Stimulated activated CD8-positive, alpha-beta memory T cell treated with anti-CD3 and anti-CD28 coated beads, Interleukin-4, amount 100 ng/mL, for 1 hour (primary cell): ENCODE results near the gene CACNA1F.

Experiments used
- DNase-seq, 2 donors: peaks; one replicate each; pipeline ENCODE4 v3.0.0-alpha.2; 2020; ENCODE audit warnings: low read depth in 2 of 2, low spot score in 1 of 2

CACNA1F gene

GRCh38 chrX:49257846-49258748 lies 25.0 kb upstream of the CACNA1F start:
- DNase-seq, result no peak

DNA sequence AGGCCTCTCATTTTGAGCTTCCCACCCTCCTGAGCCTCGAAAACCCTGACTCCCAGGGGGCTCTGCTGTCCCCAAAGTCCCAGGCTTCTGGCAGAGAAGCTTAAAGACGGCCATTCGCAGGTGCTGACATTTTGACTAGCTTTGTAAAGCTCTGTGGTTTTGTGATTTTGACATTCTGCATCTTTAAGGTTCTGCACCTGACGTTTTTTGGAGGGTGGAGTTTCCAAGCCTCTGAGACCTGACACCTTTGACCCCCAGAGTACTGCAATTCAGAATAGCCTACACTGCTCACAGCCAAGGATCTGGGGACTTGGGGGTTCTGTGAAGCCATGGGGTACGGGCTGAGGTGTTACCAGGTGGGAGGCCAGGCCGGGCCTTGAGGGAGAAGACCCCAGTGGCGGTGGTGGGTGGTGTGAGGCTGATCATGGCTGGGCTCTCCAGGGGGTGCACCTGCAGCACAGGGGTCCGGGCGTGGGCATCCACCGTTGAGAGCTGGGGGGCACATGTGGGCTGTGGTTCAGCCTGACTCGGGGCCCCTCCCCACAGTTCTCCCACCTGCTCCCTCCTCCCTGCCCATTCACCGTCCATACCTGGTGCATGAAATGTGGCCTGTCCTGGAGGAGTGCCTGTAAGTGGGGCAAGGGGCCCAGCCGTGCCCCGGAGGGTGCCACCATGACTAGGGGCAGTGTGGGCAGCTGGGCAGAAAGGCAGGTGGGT lies 24.1 kb upstream of the CACNA1F start:
- DNase-seq, result no peak

DNA sequence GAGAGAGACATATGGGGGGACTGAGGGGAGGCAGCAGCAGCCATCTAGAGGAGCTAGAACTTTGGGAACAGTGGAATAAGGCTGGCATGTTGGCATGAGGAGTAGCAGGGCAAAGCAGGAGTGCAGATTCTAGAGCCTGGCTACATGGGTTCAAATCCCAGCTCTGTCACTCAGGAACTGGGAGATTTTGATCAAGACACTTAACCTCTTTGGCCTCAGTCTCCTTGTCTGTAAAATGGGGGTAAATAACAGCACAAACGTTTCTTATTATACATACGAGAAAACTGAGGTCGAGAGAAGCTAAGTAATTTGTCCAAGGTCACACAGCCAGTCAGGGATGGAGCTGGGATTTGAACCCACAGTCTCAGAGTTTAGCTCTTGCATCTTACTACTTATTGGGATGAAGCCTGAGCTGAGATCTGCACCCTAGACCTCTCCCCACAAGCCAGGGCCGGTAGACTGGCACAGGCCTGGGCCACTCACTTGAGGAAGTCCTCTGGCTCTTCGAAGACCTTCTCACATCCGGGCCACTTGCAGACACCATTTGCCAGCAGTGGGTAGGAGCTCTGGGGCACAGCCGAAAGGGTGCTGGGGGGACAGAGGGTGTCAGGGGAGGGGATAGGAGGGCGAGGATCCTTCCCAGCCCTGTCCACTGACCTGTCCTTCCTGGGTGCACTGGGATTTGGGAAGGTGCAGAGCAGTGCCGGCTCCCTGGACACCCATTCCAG lies 23.3 kb upstream of the CACNA1F start:
- no peak for DNase-seq

GRCh38 chrX:49254639-49255038 lies 21.5 kb upstream of the CACNA1F start:
- no peak for DNase-seq

DNA sequence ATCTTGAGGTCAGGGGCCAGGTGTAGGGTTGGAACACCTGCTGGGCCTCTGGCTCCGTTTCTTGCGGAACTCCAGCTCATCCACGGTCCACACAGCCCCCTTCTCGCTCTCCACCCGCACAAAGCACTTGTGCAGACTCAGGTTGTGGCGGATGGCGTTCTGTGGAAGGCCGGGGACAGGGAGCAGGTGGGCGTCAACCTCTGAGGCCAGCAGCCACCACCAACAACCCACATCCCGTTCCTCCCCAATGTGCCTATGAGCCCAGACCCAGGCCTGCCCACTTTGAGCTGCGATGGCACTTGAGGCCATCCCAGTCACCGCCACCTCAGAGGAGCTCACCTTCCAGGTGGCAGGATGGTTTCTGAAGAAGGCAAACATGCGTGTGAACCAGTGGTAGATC lies 18.2 kb upstream of the CACNA1F start:
- DNase-seq, result no peak

DNA sequence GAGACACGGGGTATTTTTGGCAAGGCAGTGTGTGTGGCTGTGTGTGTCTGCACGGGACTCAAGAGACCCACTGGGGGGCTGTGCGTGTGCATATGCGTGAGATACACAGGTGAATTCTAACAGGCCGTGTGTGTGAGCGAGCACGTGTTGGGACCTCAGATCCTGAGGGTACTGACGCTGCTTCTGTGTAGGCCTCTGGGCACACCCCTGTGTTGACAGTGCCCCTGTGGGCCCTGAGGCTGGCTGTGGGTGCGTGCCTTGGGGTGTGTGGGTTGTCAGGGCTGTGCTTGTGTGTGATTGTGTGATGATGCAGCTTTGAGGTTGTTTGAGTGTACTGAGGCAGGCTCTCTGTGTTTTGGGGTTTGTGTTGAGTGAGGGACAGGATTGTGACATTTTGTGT lies 17.4 kb upstream of the CACNA1F start:
- no peak for DNase-seq

GRCh38 chrX:49250066-49250465 lies 16.9 kb upstream of the CACNA1F start:
- DNase-seq, result no peak

DNA sequence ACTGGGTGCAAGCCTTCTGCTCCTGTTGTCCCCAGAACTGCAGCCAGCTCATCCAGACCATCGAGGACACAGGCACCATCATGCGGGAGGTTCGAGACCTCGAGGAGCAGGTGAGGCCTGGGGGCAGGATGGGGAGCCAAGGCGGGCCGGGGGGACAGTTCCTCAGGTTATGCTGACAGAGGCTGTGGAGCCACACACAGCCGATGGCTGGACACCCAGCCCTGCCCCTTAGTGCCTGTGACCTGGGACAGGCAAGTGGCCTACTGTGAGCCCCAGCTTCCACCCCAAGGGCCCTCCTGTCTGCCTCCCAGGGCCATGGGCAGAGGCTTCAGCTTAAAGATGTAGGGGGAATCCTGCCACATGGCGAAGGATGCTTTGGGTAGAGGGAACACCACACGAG lies 16.5 kb upstream of the CACNA1F start:
- DNase-seq, result no peak

GRCh38 chrX:49249071-49249470 lies 15.9 kb upstream of the CACNA1F start:
- no peak for DNase-seq

GRCh38 chrX:49247916-49248811 lies 15.0 kb upstream of the CACNA1F start:
- no peak for DNase-seq

GRCh38 chrX:49247346-49247745 lies 14.2 kb upstream of the CACNA1F start:
- no peak for DNase-seq

GRCh38 chrX:49246541-49246940 lies 13.4 kb upstream of the CACNA1F start:
- DNase-seq, result no peak

- no peak for DNase-seq
These were observed 11.1 kb upstream of the CACNA1F start for GRCh38 chrX:49244207-49244606.

DNA sequence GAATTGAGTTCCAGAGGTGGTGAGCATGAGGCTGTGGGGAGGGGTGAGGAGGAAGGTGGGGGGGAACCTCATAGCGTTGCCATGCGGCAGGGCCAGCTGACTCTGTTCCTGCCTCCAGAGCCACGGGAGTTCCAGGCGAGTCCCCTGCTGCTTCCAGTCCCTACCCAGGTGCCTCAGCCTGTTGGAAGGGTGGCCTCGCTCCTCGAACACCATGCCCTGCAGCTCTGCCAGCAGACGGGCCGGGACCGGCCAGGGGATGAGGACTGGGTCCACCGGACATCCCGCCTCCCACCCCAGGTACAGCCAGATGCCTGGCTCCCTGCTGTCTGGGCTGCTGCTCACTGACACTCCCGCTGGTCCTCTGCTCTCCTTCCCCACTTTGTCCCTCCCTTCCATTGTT lies 10.0 kb upstream of the CACNA1F start:
- no peak for DNase-seq

- no peak for DNase-seq
These were observed 9.5 kb upstream of the CACNA1F start for GRCh38 chrX:49242545-49243066.

DNA sequence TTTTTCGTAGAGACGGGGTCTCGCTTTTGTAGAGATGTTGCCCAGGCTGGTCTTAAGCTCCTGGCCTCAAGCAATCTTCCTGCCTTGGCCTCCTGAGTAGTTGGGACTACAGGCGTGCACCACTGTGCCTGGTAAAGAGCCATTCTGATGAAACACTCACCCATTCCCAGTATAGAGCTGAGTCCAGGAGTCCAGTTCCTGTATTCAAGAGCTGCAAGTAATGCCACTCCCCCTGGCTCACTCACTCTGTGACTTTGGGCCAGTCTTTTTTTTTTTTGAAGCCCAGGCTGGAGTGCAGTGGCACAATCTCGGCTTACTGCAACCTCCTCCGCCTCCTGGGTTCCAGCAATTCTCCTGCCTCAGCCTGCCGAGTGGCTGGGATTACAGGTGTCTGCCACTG lies 5.6 kb upstream of the CACNA1F start:
- no peak for DNase-seq

GRCh38 chrX:49237060-49237459 lies 3.9 kb upstream of the CACNA1F start:
- DNase-seq, result no peak

DNA sequence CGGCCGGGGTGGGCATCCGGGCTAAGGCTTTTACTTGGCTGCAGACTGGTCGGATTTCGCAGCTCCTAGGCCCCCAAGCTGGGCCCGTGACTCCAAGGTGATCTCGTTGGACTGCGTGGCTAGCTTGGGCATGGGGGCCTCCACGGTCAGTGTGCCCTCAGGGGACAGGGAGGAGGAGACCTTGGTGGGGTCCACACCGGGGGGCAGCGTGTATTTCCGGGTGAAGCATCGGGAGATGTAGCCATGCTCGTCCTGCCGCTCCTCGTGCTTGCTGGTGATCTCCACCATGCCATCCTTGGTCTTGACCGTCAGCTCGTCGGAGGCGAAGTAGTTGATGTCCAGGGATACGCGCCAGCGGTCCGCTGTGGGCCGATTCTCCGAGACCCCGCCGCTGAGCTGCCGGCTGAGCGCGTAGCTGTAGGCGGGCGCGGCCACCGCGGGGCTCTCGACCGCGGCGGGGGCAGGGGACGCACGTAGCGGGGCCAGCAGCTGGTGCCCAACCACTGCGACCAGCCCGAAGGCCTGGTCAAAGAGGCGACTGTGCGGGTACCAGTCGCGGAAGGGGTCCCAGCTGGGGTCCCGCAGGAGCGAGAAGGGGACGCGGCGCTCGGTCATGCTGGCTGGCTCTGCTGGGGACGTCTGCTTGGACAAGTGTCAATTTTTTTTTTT lies 881 bp upstream of the CACNA1F start:
- no peak for DNase-seq

DNA sequence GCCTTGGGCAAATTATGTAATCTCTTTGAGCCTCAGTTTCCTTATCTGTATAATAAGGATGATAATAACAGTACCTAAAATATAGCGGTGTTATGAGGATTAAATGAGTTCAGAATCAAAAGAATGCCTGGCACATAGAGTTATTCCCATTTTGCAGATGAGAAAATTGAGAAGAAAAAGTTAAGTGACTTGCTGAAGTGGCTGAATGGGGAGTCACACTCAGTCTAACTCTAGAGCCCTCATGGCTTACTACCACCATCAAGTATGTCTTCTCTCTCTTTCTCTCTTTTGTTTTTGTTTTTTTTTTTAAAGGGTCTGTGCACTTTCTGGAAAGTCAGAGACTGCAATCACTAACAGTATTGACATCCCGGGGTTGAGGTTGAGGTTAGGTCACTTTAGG lies 615 bp downstream of the CACNA1F start:
- no peak for DNase-seq
